Endothelial cell of umbilical vein (primary cell): ENCODE data around the gene SDHA. TPM values are rescaled to one million over a fixed set of nuclear protein-coding genes. Genes with fewer than 3 reads are reported as not detected.

ENCODE experiments used
- BruUV-seq: library from RNA; stranded (reverse); fragments of 400-500 nt; replicated peaks from 2 replicates; lab custom pipeline; 2021; lab: Mats Ljungman, UMichigan
- CTCF ChIA-PET: fragments of 300-600, 350-600 bp; sonication (Branson Sonifier 250); formaldehyde crosslinking; loops from one replicate; lab custom pipeline; 2021; ENCODE audit warnings: antibody characterized with exemption, inconsistent platforms; lab: Charles Lee
- POLR2A ChIA-PET: fragments of 300-600, 350-600 bp; sonication (Branson Sonifier 250); formaldehyde crosslinking; loops from one replicate; lab custom pipeline; 2021; ENCODE audit warnings: antibody characterized with exemption, inconsistent platforms; lab: Charles Lee
- DNase-seq: peaks from one replicate; pipeline ENCODE4 v3.0.0-alpha.2; 2011; ENCODE audit warnings: low read depth, low spot score
- FAIRE-seq: peaks from 2 replicates; lab custom pipeline; 2011; peaks lifted over from hg19 to GRCh38; lab: Jason Lieb, UNC
- H2AFZ ChIP-seq: 2 replicates; pipeline ENCODE4 v1.6.0; 2012; ENCODE audit warnings: low read depth, low read length, control low read depth, inconsistent platforms
- H3K27ac ChIP-seq: 2 replicates; pipeline ENCODE4 v1.5.1; 2011; ENCODE audit warnings: low read depth, mild to moderate bottlenecking, control low read depth, low read length, moderate library complexity; ENCODE audit not compliant: insufficient read depth
- H3K27me3 ChIP-seq, 2 experiments: 2 replicates each; pipeline versions ENCODE4 v1.6.0 to v1.6.1; 2011; ENCODE audit warnings: low read length in 2 of 2, mixed read lengths in 1 of 2; ENCODE audit not compliant: control insufficient read depth in 2 of 2, insufficient read depth in 2 of 2
- H3K36me3 ChIP-seq, 2 experiments: 2 replicates in 1 of 2; 3 replicates in 1 of 2; pipeline ENCODE4 v1.5.1; 2011; ENCODE audit warnings: low read length in 2 of 2, mild to moderate bottlenecking in 1 of 2, moderate library complexity in 1 of 2; ENCODE audit not compliant: control insufficient read depth in 2 of 2, insufficient read depth in 2 of 2; ENCODE audit errors: extremely low read depth in 1 of 2
- H3K4me1 ChIP-seq: 3 replicates; pipeline ENCODE4 v1.5.1; 2011; ENCODE audit warnings: mild to moderate bottlenecking, low read length; ENCODE audit not compliant: control insufficient read depth, insufficient read depth; ENCODE audit errors: extremely low read depth
- H3K4me2 ChIP-seq: 2 replicates; pipeline ENCODE4 v1.6.1; 2011; ENCODE audit warnings: low read length, control low read depth, mixed read lengths; ENCODE audit not compliant: insufficient read depth
- H3K4me3 ChIP-seq, 3 experiments: fragments of 200-600 bp in 1 of 3; sonication (generic), shearing (Covaris generic) in 1 of 3; replicated peaks in 1 of 3; 2 replicates each; pipeline ENCODE4 v1.5.1; 2011 to 2016; ENCODE audit warnings: control low read depth in 3 of 3, low read length in 3 of 3, mild to moderate bottlenecking in 2 of 3, inconsistent platforms in 1 of 3, low read depth in 1 of 3, moderate library complexity in 1 of 3; ENCODE audit not compliant: insufficient read depth in 1 of 3
- H3K79me2 ChIP-seq: 2 replicates; pipeline ENCODE4 v1.6.0; 2012; ENCODE audit warnings: low read length, inconsistent platforms; ENCODE audit not compliant: control insufficient read depth, insufficient read depth
- H3K9ac ChIP-seq: replicated peaks from 2 replicates; pipeline ENCODE3; 2011; ENCODE audit warnings: low read length, control low read depth; ENCODE audit not compliant: insufficient read depth; ENCODE audit errors: extremely low read depth
- H3K9me1 ChIP-seq: replicated peaks from 3 replicates; pipeline ENCODE4 v1.6.0; 2011; ENCODE audit warnings: mild to moderate bottlenecking, low read length; ENCODE audit not compliant: control insufficient read depth, insufficient read depth; ENCODE audit errors: extremely low read depth
- H3K9me3 ChIP-seq: replicated peaks from 2 replicates; pipeline ENCODE4 v1.5.1; 2012; ENCODE audit warnings: low read length, inconsistent platforms; ENCODE audit not compliant: control insufficient read depth, insufficient read depth
- H4K20me1 ChIP-seq: replicated peaks from 2 replicates; pipeline ENCODE3; 2011; ENCODE audit warnings: mild to moderate bottlenecking, low read length; ENCODE audit not compliant: control insufficient read depth, insufficient read depth; ENCODE audit errors: extremely low read depth
- EZH2 ChIP-seq: IDR thresholded peaks from 2 replicates; pipeline ENCODE4 v1.6.1; 2012; ENCODE audit warnings: borderline replicate concordance, low read depth, mild to moderate bottlenecking, moderate library complexity, low read length, inconsistent platforms; ENCODE audit not compliant: severe bottlenecking
- FOS ChIP-seq: IDR thresholded peaks from 2 replicates; pipeline ENCODE4 v1.6.1; 2011; ENCODE audit warnings: mild to moderate bottlenecking, low read length, moderate library complexity, borderline replicate concordance; ENCODE audit not compliant: insufficient read depth
- GATA2 ChIP-seq: IDR thresholded peaks from 2 replicates; pipeline ENCODE4 v1.7.0; 2011; ENCODE audit warnings: low read depth, mild to moderate bottlenecking, moderate library complexity, mixed read lengths, low read length; ENCODE audit not compliant: insufficient read length, insufficient read depth
- JUN ChIP-seq: IDR thresholded peaks from 2 replicates; pipeline ENCODE4 v1.6.1; 2011; ENCODE audit warnings: borderline replicate concordance, low read depth; ENCODE audit not compliant: insufficient read length, insufficient read depth
- MYC ChIP-seq: IDR thresholded peaks from one replicate; pipeline ENCODE4 v1.6.1; 2011; ENCODE audit warnings: mild to moderate bottlenecking, low read depth, low read length
- POLR2A ChIP-seq: IDR thresholded peaks from 2 replicates; pipeline ENCODE4 v1.6.1; 2012; ENCODE audit warnings: low read depth, mild to moderate bottlenecking, control low read depth, low read length
- POLR2AphosphoS5 ChIP-seq: IDR thresholded peaks from 2 replicates; pipeline ENCODE4 v1.6.1; 2012; ENCODE audit warnings: low read depth, mild to moderate bottlenecking, control low read depth, low read length, moderate library complexity; ENCODE audit not compliant: insufficient read depth
- dilution Hi-C: fragments of 300-500 bp; cut with MboI; formaldehyde crosslinking; loops from one replicate; pipeline ENCODE4 v1.15.0; 2019; ENCODE audit warnings: low sequenced_read_pairs; ENCODE audit not compliant: extremely low pct_ligation_motif_present
- intact Hi-C: fragments of 100-400 bp; cut with micrococcal nuclease; formaldehyde crosslinking; loops from one replicate; pipeline ENCODE4 v1.10.0; 2022
- polyA plus RNA-seq, 4 experiments: library from polyadenylated mRNA; depleted of rRNA in 3 of 4; stranded (reverse) in 3 of 4; unstranded in 1 of 4; fragments of >200 nt; gene quantifications; 2 replicates each; pipeline versions ENCODE4 v1.2.1 to v1.2.3, GENCODE V29; 2011 to 2012; ENCODE audit warnings: missing spikeins in 1 of 4
- total RNA-seq: library from RNA; stranded (reverse); gene quantifications from 2 replicates; pipeline ENCODE4 v1.2.3, GENCODE V29; 2021
- TF ChIP-seq, protein P1 (sequence below), 2 donors: IDR thresholded peaks; 1 replicate in 1 of 2; 2 replicates in 1 of 2; pipeline ENCODE4 v1.5.1; 2011; ENCODE audit warnings: low read length in 2 of 2, mild to moderate bottlenecking in 2 of 2, moderate library complexity in 2 of 2, control low read depth in 1 of 2, inconsistent platforms in 1 of 2, low read depth in 1 of 2; ENCODE audit not compliant: insufficient read depth in 1 of 2; ENCODE audit errors: extremely low read depth in 1 of 2

Gene SDHA
- total and polyA plus RNA-seq, 2 donors (not counting 3 experiments of a cell fraction or from before 2014, with no cell fraction given), result 121 to 153 TPM

DNA sequence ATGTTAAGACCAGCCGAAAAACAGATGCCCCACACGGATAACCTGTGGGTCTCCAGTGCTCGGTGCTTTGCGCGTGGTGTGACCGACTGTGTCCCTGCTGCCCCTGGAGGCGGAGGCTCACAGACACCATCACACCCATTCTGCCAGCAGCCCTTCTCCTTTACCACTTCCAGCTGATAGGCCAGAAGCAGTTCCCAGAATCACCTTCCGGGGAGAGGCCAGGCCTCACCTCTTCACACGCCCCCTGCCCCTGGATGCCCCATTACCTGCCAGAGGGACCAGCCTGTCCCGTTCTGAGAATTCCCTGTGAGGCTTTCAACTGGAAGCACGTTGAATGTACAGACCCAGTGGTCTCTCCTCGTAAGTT, 48.4 kb upstream of the SDHA start:
- dilution Hi-C loops, result no loop called here
- no peaks in the 10 kb centered on the region for H4K20me1 ChIP-seq
- H3K4me3 ChIP-seq, result no peak overlapping the region
- ChIA-PET CTCF (interaction anchor here (3.1 kb wide), 1 partner anchor 18 kb away, joined by 11 read pairs; no protein-coding TSS in a partner anchor), POLR2A (no interaction called here)
- no peak overlapping the region for H3K9ac ChIP-seq
- H3K79me2 ChIP-seq, result no peaks in the 10 kb centered on the region
- no peak overlapping the region for H3K27ac ChIP-seq
- no peak overlapping the region for H2AFZ ChIP-seq
- no peaks in the 10 kb centered on the region for H3K36me3 ChIP-seq
- no peak for DNase-seq
- no peak overlapping the region for H3K4me2 ChIP-seq
- BruUV-seq, result no TSS peak
- no peaks in the 10 kb centered on the region for H3K27me3 ChIP-seq
- FAIRE-seq, result no peak
- intact Hi-C loops, result no loop called here
- H3K9me1 ChIP-seq, result no peaks in the 10 kb centered on the region
- H3K9me3 ChIP-seq, result no peaks in the 10 kb centered on the region
- no peaks in the 10 kb centered on the region for H3K4me1 ChIP-seq
- TF ChIP-seq MYC (no peak), FOS (no peak), JUN (no peak), GATA2 (no peak), POLR2A (no peak), EZH2 (no peak), POLR2AphosphoS5 (no peak)
- TF ChIP-seq, protein P1, sequence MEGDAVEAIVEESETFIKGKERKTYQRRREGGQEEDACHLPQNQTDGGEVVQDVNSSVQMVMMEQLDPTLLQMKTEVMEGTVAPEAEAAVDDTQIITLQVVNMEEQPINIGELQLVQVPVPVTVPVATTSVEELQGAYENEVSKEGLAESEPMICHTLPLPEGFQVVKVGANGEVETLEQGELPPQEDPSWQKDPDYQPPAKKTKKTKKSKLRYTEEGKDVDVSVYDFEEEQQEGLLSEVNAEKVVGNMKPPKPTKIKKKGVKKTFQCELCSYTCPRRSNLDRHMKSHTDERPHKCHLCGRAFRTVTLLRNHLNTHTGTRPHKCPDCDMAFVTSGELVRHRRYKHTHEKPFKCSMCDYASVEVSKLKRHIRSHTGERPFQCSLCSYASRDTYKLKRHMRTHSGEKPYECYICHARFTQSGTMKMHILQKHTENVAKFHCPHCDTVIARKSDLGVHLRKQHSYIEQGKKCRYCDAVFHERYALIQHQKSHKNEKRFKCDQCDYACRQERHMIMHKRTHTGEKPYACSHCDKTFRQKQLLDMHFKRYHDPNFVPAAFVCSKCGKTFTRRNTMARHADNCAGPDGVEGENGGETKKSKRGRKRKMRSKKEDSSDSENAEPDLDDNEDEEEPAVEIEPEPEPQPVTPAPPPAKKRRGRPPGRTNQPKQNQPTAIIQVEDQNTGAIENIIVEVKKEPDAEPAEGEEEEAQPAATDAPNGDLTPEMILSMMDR (IDR thresholded peaks at IDR 0.05; ENCODE audit: extremely low read depth in 1 of 2, insufficient read depth in 1 of 2, low read depth in 1 of 2, low read length in 2 of 2), result no peak
